GM21381 (cell line): ENCODE data around the gene TBC1D3B.
A peak's percentile ranks its signal among the peaks of the same experiment; 100 is the strongest.
"Not testable (repeated sequence)": the region's sequence is repeated elsewhere in the genome, so short reads cannot be mapped to it uniquely, and the experiment has no call there.

Source experiments
- ATAC-seq: cut with Tn5 transposase; IDR thresholded peaks from one replicate; pipeline ENCODE4 v1.9.1; 2021; ENCODE audit warnings: mild to moderate bottlenecking, moderate library complexity; ENCODE audit not compliant: unreplicated experiment

TBC1D3B gene

GRCh38 chr17:36182176-36183000 is 6.0 kb upstream of the TBC1D3B start:
- ATAC-seq: no peak

DNA sequence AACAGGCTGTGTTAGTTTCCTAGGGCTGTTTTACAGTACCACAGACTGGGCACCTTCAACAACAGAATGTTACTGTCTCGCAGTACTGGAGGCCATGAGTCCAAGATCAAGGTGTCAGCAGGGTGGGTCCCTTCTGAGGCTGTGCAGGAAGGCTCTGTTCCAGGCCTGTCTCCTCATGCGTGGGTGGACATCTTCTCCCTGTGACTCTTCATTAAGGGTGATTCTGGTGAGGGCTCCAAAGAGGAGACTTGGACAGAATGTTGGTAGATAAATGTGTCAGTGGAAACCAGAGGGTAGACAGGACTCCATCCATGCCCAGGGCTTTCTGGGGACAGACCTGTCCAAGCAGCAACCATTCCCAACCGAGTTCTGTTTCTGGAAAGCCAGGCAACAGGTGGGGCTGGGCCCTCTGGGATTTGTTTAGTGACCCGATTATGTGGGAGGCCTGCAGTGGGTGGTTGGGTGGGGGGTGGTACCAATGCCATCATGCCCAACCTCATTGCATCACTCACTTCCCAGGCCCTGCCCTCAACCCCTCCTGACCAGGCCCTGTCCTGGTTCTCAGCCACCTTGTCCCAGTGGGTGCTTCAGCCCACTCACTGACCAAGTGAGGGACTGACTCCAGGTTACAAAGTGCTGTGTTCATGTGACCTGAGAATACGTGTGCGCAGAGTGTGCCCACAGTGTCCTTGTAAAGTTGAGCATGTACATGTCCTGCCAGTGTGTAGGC is 5.2 kb upstream of the TBC1D3B start:
- not testable (repeated sequence) for ATAC-seq

GRCh38 chr17:36168836-36169235 is 7.6 kb downstream of the TBC1D3B start:
- not testable (repeated sequence) for ATAC-seq

GRCh38 chr17:36153895-36154610 is 22.4 kb downstream of the TBC1D3B start:
- no peak for ATAC-seq

GRCh38 chr17:36152639-36153120 is 23.8 kb downstream of the TBC1D3B start:
- ATAC-seq: no peak

GRCh38 chr17:36151891-36152638 is 24.4 kb downstream of the TBC1D3B start:
- ATAC-seq: no peak

- ATAC-seq: no peak
Observed at GRCh38 chr17:36149296-36149820, 27.1 kb downstream of the TBC1D3B start.

- no peak for ATAC-seq
Observed at GRCh38 chr17:36148559-36149295, 27.7 kb downstream of the TBC1D3B start.

DNA sequence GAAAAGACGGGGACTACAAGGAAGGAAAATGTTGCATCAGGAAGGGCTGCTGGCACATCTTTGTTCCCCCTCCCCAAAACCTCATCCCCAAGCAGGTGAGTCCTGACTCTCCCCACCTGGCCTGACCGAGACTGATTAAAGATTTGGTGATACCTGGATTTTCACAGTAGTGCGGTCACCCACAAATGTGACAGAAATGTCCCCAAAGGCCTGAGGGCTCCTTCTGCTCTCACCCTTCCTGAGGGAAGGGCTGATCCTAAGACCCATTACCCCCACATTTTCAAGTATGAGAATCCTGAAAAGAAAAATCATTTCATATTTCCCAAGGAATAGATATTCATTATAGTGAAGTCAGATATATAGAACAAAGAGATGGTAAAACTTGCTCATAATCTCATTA is 28.8 kb downstream of the TBC1D3B start:
- ATAC-seq: no peak

- no peak for ATAC-seq
Observed at GRCh38 chr17:36144981-36145729, 31.3 kb downstream of the TBC1D3B start.

DNA sequence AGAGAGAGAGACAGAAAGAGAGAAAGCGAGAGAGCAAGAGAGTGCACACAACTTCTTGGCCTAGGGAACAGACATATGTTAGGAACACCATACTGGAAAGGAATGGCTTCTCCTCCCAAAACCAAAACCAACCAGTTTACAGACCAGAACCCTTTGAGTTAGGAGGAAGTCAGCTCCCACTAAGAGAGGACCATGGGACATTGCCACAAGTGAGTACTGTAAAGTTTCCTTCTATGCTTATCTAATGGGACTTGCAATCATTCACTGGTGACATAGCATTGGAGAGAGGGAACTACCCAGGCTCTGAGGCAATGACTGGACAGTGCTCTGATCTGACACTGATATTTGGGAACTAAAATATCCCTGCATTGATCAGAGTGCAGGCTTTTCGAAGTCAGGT is 32.4 kb downstream of the TBC1D3B start:
- ATAC-seq: no peak

GRCh38 chr17:36142806-36143205 is 33.6 kb downstream of the TBC1D3B start:
- no peak for ATAC-seq

GRCh38 chr17:36142235-36142634 is 34.2 kb downstream of the TBC1D3B start:
- no peak for ATAC-seq

GRCh38 chr17:36136439-36136838 is 40.0 kb downstream of the TBC1D3B start:
- no peak for ATAC-seq

- ATAC-seq: no peak
Observed at GRCh38 chr17:36136036-36136435, 40.4 kb downstream of the TBC1D3B start.

- no peak for ATAC-seq
Observed at GRCh38 chr17:36135465-36135864, 41.0 kb downstream of the TBC1D3B start.

DNA sequence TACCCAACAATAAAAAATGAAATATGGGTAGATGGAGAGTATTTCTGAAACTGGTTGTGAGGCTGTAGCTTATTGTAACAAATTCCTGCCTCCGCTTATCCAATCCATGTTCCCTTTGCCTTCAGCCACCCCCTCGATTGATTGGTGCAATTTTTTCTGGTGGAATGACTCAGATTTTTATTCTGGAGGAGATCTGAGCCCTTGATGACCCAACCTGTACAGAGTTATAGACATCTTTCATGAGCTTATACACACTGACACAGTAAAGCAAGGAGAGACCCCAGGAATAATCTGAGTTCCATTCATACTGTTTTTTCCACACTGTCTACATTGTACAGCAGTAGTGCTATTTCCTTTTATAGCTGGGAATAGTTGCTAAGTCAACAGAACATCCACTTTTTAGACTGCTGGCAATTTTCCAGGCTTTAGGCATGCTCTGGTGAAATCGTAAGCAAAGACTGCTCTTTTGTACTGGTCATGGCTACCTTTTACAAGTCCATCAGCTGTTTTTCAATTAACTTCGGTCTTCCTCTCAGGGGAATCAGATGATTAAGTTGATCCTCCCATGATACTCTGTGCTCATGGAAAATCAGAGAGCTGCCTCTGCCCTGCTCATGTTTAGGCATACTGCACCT is 42.7 kb downstream of the TBC1D3B start:
- no peak for ATAC-seq

DNA sequence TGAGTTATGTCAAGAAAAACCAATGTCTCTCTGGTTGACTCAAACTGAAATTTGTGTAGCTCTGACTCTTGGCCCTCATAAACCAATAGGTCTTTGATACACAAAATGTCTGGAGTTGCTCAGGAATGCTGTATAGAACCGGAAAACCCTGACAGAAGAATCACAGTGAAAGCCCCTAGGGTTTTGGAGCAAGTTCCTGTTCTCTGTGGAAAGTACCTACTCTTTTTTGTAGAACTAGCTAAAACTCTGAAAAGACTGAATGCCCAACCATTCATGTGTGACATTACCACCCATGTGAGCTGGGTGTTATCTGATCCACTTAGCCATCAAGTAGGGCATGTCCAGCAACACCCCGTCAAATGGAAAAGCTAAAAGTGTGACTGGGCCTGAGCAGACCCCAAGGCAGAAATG is 44.0 kb downstream of the TBC1D3B start:
- ATAC-seq: peak; percentile 47

- no peak for ATAC-seq
Observed at GRCh38 chr17:36131931-36132330, 44.5 kb downstream of the TBC1D3B start.
